GM18909 (cell line): ENCODE data around the gene ZNF593.

Experiments used
- ATAC-seq: cut with Tn5 transposase; IDR thresholded peaks from one replicate; pipeline ENCODE4 v1.9.1; 2021; ENCODE audit warnings: mild to moderate bottlenecking; ENCODE audit not compliant: unreplicated experiment, poor library complexity

Gene ZNF593

DNA sequence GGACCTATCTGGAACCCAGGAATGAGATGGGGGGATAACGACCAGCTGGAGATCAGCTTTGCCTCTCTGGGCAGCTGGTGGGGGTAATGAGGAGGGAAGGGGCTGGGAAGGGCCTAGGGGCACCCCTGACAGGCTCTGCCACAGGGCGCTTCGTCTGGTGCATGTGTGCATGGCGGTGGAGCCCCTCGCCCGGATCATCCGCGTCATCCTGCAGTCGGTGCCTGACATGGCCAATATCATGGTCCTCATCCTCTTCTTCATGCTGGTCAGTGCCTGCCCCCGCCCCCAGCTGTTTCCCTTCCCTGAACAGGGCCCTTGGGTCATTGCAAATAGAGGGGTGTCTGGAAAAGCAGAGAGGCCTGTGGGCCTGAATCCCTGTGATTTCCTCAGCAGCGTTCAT is 28.1 kb downstream of the ZNF593 start:
- ATAC-seq: no peak

DNA sequence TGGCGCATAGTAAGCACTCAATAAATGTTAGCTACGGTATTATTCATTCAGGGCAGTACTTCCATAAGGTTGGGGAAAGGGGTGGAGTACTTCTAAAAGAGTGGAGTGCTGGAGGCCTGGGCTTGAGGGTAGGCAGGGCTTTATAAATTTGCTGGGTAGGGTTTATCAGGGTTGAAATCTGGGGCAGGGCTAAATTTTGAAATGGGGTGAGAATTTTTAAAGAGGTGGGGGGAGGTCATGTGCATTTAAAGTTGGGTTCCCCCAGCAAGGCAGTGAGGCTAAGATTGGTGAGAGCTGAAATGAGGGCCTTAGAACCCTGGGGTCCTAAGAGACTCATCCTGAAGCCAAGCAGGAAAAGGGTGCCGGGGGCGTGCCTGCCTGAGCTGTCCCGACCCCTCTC is 30.7 kb downstream of the ZNF593 start:
- no peak for ATAC-seq

DNA sequence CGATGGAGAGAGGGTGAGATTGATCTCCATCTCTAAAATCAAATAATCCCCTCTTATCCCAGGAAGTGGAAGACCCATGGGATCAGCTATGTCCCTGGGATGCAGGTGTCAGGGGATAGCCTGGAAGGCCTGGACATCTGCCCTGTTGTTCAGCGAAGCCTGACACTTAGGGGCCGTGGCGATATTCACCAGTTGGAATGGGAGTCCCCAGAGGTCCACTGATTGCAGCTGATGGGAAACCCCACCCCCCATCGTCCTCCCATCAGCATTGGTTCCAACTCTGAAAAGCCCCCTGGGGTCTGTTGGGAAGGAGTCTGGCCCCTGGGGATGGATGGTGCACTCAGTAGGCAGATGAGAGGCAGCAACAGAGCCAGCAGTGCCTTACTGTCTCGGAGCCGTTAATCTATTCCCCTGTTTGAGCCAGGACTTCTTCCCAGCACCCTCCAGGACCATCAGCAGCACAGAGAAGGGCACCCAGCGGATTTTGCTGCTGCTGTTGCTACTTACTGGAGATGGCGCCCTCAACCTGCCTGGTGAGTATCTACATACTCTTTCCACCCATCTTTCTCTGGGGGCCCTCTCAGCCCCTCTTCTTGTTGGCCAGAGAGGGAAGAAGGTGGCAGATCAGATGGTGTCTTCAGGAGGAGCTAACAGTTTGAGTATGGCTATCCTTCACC is 34.1 kb downstream of the ZNF593 start:
- ATAC-seq: no peak

DNA sequence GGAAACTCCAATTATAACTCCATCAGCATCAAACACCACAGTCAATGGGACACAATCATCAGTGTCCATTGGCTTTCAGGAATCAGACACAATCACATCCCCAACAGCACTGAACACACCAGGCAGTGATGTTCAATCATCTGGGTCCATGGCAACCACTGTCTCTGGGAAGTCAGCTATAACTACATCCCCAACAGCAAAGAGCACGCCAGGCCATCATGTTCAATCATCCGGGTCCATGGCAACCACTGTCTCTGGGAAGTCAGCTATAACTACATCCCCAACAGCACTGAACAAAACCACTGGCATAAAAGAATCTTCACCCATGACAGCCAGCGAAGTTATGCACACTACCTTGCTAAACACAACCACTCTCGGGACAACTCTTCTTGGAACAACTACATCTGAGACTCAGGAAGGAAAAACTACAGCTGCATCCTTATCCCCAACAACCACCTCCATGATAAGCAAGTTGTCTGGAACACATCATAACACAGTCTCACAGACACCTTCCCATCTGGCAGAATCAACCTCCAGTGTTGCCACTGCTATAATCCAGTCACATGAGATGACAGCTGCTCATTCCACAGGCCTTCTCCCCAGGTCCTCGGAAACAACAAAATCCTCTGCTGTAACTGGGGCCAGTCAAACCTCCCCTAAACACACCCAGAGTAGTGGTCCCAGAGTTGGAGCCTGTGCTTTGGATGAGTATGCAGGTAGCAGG is 40.6 kb downstream of the ZNF593 start:
- no peak for ATAC-seq

DNA sequence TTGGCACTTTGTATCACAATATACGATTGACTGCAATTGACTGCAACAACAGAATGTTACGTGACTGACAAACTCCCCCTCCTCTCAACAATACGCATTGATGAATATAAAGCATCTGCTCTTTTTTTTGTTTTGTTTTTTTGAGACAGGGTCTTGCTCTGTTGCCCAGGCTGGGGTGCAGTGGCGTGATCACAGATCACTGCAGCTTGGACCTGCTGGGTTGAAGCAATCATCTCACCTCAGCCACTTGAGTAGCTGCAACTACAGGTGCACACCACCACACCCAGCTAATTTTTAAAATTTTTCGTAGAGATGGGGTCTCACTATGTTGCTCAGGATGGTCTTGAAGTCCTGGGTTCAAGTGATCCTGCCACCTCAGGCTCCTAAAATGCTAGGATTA is 43.0 kb downstream of the ZNF593 start:
- no peak for ATAC-seq

- no peak for ATAC-seq
Observed at GRCh38 chr1:26213335-26213905, 43.7 kb downstream of the ZNF593 start.

- ATAC-seq: no peak
Observed at GRCh38 chr1:26215246-26215645, 45.5 kb downstream of the ZNF593 start.

DNA sequence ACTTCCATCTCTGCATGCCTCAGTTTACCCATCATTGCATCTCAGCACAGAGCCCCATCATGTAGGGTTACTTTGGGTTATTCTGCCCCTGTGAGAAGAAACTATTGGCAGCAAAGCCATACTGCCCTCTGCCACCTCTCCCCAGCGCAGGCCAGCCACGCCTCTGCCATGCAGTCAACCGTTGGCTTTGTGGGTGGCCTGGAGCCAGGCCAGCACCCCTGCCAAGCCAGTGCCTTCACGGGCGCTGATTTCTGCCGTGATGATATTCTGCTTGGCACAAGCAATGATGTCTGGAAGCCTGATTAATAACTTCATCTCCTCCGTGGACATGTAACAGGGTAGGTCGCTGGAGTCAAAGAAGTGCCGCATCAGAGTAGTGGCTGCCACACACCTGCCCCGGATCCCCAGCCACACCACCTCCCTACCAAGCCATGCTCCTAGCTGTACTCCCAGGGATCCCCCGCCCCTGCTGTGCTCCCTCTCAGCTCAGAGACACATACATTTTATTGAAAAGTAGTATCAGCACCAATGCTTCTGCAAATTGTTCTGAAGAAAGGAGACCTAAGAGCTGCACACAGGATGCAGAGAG is 49.3 kb downstream of the ZNF593 start:
- no peak for ATAC-seq
